GM19099 (cell line): ENCODE measurements around the gene KLF18.

Experiments
- POLR2A ChIP-seq: IDR thresholded peaks from 3 replicates; pipeline ENCODE4 v1.6.1; 2011; ENCODE audit warnings: low read depth; ENCODE audit not compliant: insufficient read length; ENCODE audit errors: extremely low read depth

The KLF18 gene

GRCh38 chr1:44141531-44141930 is at the start of gene KLF18:
TSS of gene KLF18 (minus strand) at chr1:44141631. CDS start at chr1:44141631, 0 bp downstream.
- TF ChIP-seq POLR2A = no peak

DNA sequence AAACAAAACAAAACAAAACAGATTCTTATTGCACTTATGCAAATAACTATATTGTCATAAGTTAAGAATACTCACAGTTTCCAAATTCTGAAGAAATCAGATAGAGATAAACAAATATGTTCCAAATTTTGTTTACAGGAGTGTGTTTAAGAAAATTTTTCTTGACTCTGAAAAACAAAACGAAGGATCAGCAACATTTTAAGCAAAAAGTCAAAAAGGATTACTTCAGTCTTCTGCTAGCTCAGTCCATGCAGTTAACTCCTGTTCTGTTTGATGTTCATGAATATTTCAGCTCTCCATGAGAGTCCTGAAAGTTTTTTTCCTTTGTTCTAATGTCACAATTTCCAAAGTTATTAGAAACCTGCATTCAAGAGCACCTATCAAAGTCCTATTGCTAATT is 33.2 kb upstream of the KLF18 start:
- TF ChIP-seq POLR2A = no peak

DNA sequence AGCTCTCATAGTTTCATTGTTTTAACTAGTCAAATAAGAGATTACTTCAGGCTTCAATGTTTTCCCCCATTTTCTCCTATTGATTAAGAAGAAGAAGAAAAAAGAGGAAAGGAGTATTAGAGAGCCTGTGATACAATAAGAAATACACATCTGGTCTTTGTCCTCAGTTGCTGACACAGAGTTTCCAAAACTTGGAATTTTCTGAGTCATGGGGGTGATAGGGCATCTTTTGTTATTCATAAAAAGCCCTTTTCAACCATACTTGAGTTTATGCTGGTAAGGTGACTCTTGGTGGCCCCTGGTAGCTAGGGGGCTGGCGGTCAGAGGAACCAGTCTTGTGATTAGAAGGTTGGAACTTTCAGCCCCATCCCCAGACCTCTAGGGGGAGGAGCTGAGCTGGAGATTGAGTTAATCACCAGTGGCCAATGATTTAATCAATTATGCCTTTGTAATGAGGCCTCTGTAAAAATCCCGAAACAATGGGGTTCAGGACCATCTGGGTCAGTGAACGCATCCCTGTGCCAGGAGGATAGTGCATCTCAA is 28.9 kb upstream of the KLF18 start:
- no peak for TF ChIP-seq POLR2A

- no peak for TF ChIP-seq POLR2A
Measured at GRCh38 chr1:44168520-44169098, 27.2 kb upstream of the KLF18 start.

- no peak for TF ChIP-seq POLR2A
Measured at GRCh38 chr1:44161546-44161945, 20.1 kb upstream of the KLF18 start.

GRCh38 chr1:44158871-44159270 is 17.4 kb upstream of the KLF18 start:
- TF ChIP-seq POLR2A = no peak

DNA sequence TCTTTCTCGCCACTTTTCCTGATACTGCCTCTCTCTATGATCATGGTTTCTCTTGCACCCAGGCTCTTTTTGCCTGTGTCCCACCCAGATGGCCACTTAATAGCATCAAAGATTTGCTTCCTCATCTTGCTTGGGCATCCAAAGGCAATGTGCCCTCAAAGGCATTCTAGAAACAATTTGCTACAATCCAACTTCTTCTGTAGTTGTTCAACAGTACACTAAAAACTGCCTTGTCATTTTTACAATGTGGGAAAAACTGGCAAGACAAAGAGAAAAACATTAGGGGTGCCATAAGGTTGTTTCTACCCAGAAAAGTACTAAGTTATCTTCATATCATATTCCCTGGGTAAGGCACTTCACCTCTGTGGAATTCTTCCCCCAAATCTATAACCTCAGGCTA is 16.5 kb upstream of the KLF18 start:
- no peak for TF ChIP-seq POLR2A

DNA sequence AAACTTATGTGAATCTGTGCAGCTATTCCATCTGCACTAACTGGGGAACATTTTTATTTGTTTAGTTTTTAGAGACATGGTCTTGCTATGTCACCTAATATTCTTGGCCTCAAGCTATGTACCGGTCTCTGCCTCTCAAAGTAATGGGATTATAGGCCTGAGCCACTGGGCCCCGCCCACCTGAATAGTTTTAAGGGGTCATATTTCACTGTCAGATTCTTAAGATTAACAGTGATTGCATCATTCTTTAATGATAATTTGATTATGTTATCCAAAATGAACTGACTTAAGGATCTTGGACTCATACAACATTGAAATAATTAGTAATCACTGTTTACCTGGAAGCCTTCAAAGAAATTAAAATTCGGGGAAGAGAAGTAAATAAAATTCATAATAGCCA is 12.6 kb upstream of the KLF18 start:
- no peak for TF ChIP-seq POLR2A

DNA sequence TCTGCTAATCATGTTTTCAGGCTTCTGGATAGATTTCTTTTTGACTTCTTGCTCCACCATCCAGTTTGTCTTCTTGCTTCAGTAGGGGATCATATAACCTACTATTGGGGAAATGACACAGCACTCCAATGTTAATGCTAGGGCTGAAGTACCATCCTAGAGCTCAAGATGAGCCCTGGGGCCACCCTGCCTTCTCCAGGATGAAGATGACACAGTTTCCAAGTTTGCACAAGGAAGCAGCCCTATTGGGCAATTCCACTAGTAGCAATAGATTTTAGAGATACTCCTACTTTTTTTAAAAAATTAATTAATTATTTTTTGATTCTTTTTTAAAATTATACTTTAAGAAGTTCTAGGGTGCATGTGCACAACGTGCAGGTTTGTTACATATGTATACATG is 11.3 kb upstream of the KLF18 start:
- no peak for TF ChIP-seq POLR2A

GRCh38 chr1:44151808-44152207 is 10.4 kb upstream of the KLF18 start:
- TF ChIP-seq POLR2A = no peak

GRCh38 chr1:44151332-44151731 is 9.9 kb upstream of the KLF18 start:
- TF ChIP-seq POLR2A = no peak

DNA sequence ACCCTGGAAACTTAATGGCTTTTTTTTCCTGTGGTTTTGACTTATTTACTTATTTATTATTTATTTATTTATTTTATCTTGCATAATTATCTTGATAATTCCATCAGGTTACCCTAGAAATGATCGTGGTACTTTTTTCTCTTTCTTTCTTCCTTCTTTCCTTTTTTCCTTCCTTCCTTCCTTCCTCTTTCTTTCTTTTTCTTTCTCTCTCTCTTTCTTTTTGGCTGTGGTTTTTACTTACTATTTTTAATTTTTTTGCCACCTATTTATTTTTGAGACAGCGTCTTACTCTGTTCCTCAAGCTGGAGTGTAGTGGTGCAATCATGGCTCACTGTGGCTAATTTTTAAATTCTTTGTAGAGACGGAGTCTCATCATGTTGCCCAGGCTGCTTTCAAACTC is 6.2 kb upstream of the KLF18 start:
- no peak for TF ChIP-seq POLR2A

DNA sequence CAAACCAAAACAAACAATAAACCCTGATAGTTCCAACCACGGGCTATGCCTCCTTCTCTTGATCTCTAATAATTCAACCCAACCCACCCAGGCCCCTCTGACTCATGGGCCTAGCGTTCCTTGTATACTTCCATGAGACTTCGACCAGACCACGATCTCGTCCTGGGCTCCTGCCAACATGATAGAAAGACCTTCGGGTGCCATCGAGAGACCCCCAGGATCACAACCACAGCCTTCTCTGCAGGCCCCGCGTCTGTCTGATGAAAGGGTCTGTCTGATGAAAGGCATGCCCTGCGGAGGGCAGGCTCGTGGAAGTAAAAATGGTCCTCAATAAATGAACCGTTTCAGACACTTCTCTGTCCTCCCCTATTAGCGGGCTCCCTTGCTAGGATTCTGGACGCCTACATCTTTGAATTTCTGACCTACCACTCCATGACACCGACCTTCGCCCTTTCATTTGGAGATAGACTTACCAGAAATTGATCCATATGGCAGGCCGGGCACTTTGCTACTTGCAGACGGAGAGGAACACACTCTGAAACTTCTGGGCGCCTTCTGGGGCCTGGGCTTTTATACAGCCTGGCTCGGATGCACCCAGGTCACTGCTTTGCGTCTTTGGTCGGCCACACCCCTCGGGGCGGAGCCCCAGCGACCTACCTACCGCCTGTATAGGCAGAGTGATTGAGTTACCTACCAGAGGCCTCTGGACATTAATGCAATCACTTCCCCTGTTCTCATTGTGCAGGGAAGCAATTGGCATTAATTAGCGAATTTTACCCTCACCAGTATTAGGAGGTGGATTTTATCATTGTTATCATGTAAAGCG is 5.3 kb upstream of the KLF18 start:
- TF ChIP-seq POLR2A = no peak

- TF ChIP-seq POLR2A = no peak
Measured at GRCh38 chr1:44144962-44145756, 3.7 kb upstream of the KLF18 start.

DNA sequence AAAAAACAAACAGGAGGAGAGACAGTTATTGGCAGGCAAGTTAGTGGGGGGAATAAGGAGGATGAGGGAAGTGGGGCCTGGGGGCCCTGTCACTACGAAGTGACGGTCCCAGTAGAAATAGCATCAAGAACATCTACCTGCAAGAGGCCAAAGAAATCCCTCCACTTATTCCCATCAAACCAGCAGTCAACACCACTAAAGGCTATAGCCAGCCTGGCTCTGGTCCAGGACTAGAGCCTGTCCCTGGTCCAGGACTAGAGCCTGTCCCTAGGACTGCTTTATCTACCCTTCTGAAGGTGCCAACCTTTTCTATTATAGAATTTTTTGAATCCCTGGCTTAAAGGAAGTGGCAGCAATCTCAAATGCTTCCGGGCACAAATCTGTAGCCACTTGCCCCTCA is 3.2 kb downstream of the KLF18 start:
- TF ChIP-seq POLR2A = no peak
